Measurements from ENCODE around the gene BRSK2. TPM values are rescaled to one million over a fixed set of nuclear protein-coding genes. Genes with fewer than 3 reads are reported as not detected.

Gene BRSK2
- total RNA-seq, 2 experiments from 2014 or later, result 0.22 to 0.55 TPM

DNA sequence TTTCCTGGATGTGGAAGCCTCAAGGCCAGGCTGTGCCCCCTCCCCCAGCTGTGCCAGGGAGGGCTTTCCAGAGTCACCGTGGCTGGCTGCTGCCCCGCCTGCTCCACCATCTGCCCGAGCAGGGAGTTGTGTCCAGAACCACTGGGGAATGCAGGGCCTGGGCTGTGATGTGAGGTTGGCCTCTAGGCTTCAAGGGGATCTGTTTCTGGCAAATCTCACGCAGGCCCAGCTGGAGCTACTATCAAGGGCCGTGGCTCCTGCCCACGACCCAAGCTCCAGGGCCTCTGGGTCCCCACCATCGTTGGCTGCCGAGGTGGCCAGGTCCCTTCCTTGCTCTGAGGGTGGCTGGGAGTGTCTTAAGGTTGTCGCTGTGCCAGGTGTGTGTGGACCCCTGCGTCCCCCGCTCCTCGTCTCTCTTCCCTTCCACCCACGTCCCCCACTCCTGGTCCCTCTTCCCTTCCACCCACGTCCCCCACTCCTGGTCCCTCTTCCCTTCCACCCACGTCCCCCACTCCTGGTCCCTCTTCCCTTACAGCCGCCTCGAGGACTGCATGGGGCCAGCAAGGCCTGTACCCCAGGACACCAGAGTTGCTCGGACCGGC is 6.1 kb downstream of the BRSK2 start:
- no peak overlapping the region for H3K27ac Mint-ChIP-seq
- POLR2A ChIA-PET, result no interaction called here

DNA sequence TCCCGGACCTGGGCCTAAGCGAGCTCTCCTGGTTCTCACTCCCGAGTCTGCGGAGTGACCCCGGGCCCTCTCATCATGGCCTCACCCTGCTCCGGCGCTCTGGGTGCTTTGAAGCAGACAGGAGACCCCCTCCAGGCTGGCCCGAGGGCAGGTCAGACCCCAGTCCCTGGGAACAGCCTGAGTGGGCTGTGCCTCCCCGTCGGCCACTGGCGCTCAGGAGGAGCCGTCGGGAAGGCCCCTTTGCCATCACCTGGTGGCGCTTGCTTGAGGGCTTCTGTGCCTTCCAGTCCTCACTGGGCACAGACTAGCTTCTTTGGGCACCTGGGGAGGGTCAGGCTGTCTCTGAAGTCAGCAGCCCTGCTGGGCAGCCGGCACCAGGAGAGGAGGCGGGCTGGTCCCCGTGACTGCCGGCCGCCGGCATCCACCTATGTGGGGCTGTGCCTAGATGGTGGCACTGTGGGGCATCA is 6.7 kb downstream of the BRSK2 start:
- ChIA-PET POLR2A (no interaction called here), CTCF (no interaction called here)
- intact Hi-C loops (cut with DNase I, micrococcal nuclease), result no loop called here
- Histone ChIP-seq H3K27me3 (ENCODE audit: control insufficient read depth in 1 of 2, insufficient read depth in 2 of 2, low read length in 2 of 2) (peaks cover 13 to 20% of the 10 kb centered on the region in 2 experiments), H3K27ac (ENCODE audit: low read depth in 1 of 2, low read length in 2 of 2) (no peak overlapping the region), H3K9me3 (ENCODE audit: control insufficient read depth in 1 of 2, insufficient read depth in 1 of 2, low read length in 2 of 2) (peaks cover 0 to 19% of the 10 kb centered on the region in 2 experiments), H3K4me3 (ENCODE audit: low read length) (no peak overlapping the region), H3K36me3 (ENCODE audit: insufficient read depth, low read length) (no peaks in the 10 kb centered on the region), H3K4me1 (ENCODE audit: insufficient read depth, low read length) (no peaks in the 10 kb centered on the region)
- Mint-ChIP-seq H3K27me3 (peaks cover 23% of the 10 kb centered on the region), H3K4me3 (no peak overlapping the region), H3K27ac (no peak overlapping the region), H3K36me3 (ENCODE audit: low read depth) (no peaks in the 10 kb centered on the region), H3K9me3 (no peaks in the 10 kb centered on the region), H3K4me1 (ENCODE audit: low read depth) (peaks cover 5% of the 10 kb centered on the region)
- TF ChIP-seq, protein P1, sequence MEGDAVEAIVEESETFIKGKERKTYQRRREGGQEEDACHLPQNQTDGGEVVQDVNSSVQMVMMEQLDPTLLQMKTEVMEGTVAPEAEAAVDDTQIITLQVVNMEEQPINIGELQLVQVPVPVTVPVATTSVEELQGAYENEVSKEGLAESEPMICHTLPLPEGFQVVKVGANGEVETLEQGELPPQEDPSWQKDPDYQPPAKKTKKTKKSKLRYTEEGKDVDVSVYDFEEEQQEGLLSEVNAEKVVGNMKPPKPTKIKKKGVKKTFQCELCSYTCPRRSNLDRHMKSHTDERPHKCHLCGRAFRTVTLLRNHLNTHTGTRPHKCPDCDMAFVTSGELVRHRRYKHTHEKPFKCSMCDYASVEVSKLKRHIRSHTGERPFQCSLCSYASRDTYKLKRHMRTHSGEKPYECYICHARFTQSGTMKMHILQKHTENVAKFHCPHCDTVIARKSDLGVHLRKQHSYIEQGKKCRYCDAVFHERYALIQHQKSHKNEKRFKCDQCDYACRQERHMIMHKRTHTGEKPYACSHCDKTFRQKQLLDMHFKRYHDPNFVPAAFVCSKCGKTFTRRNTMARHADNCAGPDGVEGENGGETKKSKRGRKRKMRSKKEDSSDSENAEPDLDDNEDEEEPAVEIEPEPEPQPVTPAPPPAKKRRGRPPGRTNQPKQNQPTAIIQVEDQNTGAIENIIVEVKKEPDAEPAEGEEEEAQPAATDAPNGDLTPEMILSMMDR (IDR thresholded peaks at IDR 0.05), result no peak
- DNase-seq, result no peak
- ATAC-seq (ENCODE audit: poor library complexity), result no peak

More for the DNA sequence above, 6.1 kb downstream of the BRSK2 start:
- Mint-ChIP-seq H3K36me3 (ENCODE audit: low read depth) (no peaks in the 10 kb centered on the region), H3K4me3 (no peak overlapping the region), H3K9me3 (no peaks in the 10 kb centered on the region), H3K4me1 (ENCODE audit: low read depth) (peaks cover 7% of the 10 kb centered on the region), H3K27me3 (peaks cover 28% of the 10 kb centered on the region)
- Histone ChIP-seq H3K9me3 (ENCODE audit: control insufficient read depth in 1 of 2, insufficient read depth in 1 of 2, low read length in 2 of 2) (peaks cover 0 to 19% of the 10 kb centered on the region in 2 experiments), H3K4me3 (ENCODE audit: low read length) (no peak overlapping the region), H3K36me3 (ENCODE audit: insufficient read depth, low read length) (no peaks in the 10 kb centered on the region), H3K27ac (ENCODE audit: low read depth in 1 of 2, low read length in 2 of 2) (no peak overlapping the region), H3K4me1 (ENCODE audit: insufficient read depth, low read length) (peaks cover 5% of the 10 kb centered on the region), H3K27me3 (ENCODE audit: control insufficient read depth in 1 of 2, insufficient read depth in 2 of 2, low read length in 2 of 2) (peaks cover 18 to 25% of the 10 kb centered on the region in 2 experiments)
- DNase-seq (peak in 1 of 14 experiments; percentile 1), ATAC-seq (ENCODE audit: poor library complexity) (no peak)
- intact Hi-C loops (cut with DNase I, micrococcal nuclease), result no loop called here
- TF ChIP-seq, protein P1 (IDR thresholded peaks at IDR 0.05), result no peak
- CTCF ChIA-PET, result no interaction called here

DNA sequence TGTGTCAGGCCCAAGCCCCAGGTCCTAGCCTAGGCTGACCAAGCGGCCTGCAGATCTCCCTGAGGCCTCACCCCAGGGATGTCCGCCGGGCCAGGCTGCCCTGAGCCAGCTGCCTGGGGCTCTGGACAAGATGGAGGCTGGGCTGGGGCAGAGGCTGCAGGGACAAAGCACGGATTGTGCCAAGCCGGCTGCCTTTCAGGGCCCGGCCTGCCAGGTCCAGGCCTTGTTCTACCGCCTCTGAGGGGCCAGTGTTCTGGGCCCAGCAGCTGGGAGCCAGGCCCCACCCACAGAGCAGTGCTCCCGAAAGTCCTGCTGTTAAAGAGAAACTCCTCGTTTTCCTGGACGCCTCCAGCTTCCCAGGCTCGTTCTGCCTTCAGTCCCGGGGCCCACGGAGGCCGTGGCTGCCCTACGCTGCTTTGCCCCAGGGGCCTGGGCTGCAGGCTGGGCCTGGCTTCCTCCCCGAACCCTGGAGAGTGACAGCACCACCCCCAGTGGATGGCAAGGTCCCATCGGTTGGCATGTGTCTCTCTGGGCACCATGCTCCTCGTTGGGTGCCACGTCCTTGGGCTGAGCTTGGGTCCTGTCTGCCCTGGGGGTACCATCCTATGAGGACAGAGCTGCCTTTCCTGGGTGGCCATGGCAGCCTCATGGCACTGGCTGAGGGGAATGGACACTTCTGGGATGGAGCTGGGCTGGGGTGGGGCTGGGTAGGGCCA is 7.6 kb downstream of the BRSK2 start:
- Histone ChIP-seq H3K9me3 (ENCODE audit: control insufficient read depth in 1 of 2, insufficient read depth in 1 of 2, low read length in 2 of 2) (peaks cover 0 to 25% of the 10 kb centered on the region in 2 experiments), H3K4me1 (ENCODE audit: insufficient read depth, low read length) (no peaks in the 10 kb centered on the region), H3K36me3 (ENCODE audit: insufficient read depth, low read length) (no peaks in the 10 kb centered on the region), H3K27me3 (ENCODE audit: control insufficient read depth in 1 of 2, insufficient read depth in 2 of 2, low read length in 2 of 2) (peaks cover 4 to 15% of the 10 kb centered on the region in 2 experiments), H3K27ac (ENCODE audit: low read depth in 1 of 2, low read length in 2 of 2) (no peak overlapping the region), H3K4me3 (ENCODE audit: low read length) (no peak overlapping the region)
- ChIA-PET CTCF (no interaction called here), POLR2A (no interaction called here)
- Mint-ChIP-seq H3K4me1 (ENCODE audit: low read depth) (no peaks in the 10 kb centered on the region), H3K27me3 (peaks cover 14% of the 10 kb centered on the region), H3K27ac (no peak overlapping the region), H3K9me3 (no peaks in the 10 kb centered on the region), H3K4me3 (no peak overlapping the region), H3K36me3 (ENCODE audit: low read depth) (no peaks in the 10 kb centered on the region)
- TF ChIP-seq, protein P1 (IDR thresholded peaks at IDR 0.05), result no peak
- peak in 1 of 14 experiments; percentile 1 for DNase-seq
- intact Hi-C loops (cut with DNase I, micrococcal nuclease), result no loop called here
- ATAC-seq (ENCODE audit: poor library complexity), result no peak
